ENCODE measurements around the gene INPP5F. TPM values are rescaled to one million over a fixed set of nuclear protein-coding genes. Genes with fewer than 3 reads are reported as not detected.

The INPP5F gene
- total RNA-seq, 3 donors from 2014 or later: 18.1 to 23.6 (median 21.1) TPM

DNA sequence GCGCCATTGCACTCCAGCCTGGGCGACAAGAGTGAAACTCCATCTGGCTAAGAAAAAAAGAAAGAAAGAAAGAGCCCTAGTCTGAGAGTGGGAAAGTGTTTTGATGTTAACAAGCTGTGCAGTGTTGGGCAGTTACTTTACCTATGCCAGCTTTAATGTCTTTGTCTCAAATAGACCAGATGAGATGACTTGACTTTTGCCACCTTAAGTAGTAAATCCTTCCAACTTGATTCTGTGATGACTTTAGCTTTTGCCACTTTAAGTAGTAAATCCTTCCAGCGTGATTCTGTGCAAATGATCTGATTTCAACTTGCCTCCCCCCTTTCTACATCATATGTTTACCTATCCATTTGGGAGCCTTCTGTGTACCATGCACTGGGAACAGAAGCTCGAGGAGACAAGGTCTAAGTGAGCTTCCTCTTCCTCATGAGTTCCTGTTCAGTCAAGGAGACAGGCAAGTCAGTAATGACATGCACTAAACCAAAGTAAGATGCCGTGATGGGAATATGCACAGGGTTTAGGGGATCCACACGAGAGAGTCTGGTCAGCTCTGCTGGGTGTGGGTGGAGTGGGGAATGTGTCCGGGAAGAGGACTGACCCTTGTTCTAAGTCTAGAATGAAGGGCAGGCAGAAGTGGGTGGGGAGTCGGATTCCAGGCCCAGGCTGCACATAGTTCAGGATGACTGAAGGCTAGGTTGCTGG is 17.2 kb downstream of the INPP5F start:
- Mint-ChIP-seq H3K4me3 (no peak overlapping the region), H3K27me3 (ENCODE audit: low read depth) (no peaks in the 10 kb centered on the region), H3K4me1 (ENCODE audit: low read depth) (peaks cover 29% of the 10 kb centered on the region), H3K9me3 (no peaks in the 10 kb centered on the region), H3K36me3 (ENCODE audit: insufficient read depth) (peaks cover 7% of the 10 kb centered on the region)
- DNase-seq: no peak
- ATAC-seq: no peak

DNA sequence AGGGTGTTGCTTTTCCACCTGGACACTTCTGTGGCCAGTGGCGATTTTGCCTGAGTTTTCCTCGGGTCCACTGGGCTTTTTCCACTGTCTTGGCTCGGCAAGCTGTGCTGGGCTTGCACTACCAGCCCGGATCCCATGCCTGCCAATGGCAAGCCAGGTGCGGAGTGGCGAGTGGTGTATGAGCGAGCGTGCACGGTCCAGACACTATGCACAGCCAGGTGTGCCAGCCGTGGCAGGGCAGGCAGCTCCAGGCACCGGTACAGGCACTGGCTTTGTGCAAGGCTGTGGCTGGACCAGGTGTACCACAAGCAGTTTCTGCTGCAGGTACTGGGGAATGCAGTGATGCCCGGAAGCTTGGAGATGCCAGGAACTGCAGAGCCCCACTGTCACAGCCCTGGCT is 22.1 kb downstream of the INPP5F start:
- Mint-ChIP-seq H3K36me3 (ENCODE audit: insufficient read depth) (peaks cover 11% of the 10 kb centered on the region), H3K27me3 (ENCODE audit: low read depth) (no peaks in the 10 kb centered on the region), H3K4me3 (no peak overlapping the region), H3K9me3 (no peaks in the 10 kb centered on the region), H3K4me1 (ENCODE audit: low read depth) (peaks cover 27% of the 10 kb centered on the region)
- ATAC-seq (no peak), DNase-seq (no peak)

DNA sequence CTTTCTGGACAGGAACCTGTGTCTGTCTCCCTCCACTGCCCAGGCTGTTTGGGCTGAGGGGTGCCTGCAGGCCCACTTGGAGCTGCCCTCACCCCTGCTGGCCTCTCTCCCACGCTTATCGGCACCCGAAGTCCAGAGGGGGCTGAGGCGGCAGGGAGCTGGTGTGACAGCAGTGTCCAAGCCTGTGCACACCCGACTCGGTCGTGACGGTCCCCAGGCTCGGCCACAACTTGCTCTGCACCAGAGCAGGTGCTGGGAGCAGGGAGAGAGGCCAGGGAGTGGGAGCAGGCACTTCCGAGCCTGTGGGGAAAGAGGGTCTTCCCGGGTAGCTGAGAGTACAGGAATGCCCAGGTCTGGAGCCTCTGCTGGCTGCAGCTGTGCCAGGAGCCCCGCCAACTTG is 23.0 kb downstream of the INPP5F start:
- H3K9me3 Mint-ChIP-seq: no peaks in the 10 kb centered on the region
- peaks cover 12% of the 10 kb centered on the region for H3K36me3 Mint-ChIP-seq (ENCODE audit: insufficient read depth)
- no peak for DNase-seq
- no peaks in the 10 kb centered on the region for H3K27me3 Mint-ChIP-seq (ENCODE audit: low read depth)
- ATAC-seq: no peak
- no peak overlapping the region for H3K4me3 Mint-ChIP-seq
- peaks cover 23% of the 10 kb centered on the region for H3K4me1 Mint-ChIP-seq (ENCODE audit: low read depth)

DNA sequence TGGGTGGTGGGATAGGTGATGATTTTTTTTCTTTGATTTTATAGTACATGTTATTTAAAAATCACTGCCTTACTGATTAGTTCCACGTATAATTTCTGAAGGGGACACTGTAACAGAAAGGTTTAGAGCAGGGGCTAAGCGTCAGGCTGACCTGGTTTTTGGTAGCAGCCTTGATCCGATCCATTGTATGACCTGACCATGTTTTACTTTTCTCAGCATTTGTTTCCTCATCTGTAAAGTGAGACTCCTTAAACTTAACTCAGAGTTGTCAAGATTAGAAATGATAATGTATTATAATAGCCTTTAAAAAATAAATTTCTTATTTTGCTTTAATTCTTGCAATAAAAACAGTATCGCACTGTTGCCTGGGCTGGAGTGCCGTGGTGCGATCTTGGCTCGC is 23.6 kb downstream of the INPP5F start:
- peaks cover 14% of the 10 kb centered on the region for H3K36me3 Mint-ChIP-seq (ENCODE audit: insufficient read depth)
- no peaks in the 10 kb centered on the region for H3K9me3 Mint-ChIP-seq
- ATAC-seq (no peak), DNase-seq (no peak)
- no peaks in the 10 kb centered on the region for H3K27me3 Mint-ChIP-seq (ENCODE audit: low read depth)
- H3K4me1 Mint-ChIP-seq (ENCODE audit: low read depth): peaks cover 21% of the 10 kb centered on the region
- H3K4me3 Mint-ChIP-seq: no peak overlapping the region

DNA sequence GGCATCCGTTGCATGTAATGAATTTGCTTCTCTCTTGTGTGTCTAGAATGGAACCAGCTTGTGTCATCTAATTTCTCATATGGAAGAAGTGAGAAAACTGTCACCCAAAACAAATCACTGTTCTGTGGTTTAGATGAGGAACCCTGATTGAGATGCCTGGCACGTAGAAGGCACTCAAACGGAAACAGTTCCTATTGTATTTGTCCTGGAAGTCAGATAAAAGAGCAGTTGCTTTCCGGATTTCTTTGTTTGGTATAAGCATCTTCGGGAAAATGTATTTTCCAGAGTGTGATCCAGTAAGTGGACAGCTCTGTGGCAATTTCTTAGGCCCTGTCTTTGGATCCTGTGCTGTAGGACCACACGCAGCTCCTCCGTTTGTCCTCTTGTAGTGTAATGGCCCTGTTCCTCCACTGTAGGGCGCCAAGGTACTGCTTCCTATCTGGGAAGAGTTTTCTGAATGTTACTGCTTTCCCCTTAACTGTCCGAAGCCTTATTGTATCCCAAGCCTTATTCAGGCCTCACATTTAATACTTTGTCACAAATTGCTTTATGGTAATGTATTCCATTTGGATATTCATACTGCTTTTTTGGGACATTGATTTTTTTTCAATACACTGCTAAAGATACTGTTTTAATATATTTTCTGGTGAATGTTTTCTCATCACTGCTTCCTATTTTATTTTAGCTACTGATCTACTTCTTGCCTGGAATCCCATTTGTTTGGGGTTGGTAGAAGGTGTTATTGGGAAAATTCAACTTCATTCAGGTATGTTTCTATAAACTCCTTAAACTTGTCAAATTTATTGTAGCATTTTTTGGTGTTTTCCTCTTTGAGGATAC is 24.8 kb downstream of the INPP5F start:
- H3K4me3 Mint-ChIP-seq: no peak overlapping the region
- H3K9me3 Mint-ChIP-seq: no peaks in the 10 kb centered on the region
- H3K36me3 Mint-ChIP-seq (ENCODE audit: insufficient read depth): peaks cover 12% of the 10 kb centered on the region
- H3K27me3 Mint-ChIP-seq (ENCODE audit: low read depth): no peaks in the 10 kb centered on the region
- H3K4me1 Mint-ChIP-seq (ENCODE audit: low read depth): peaks cover 12% of the 10 kb centered on the region
- DNase-seq: peak; percentile 49
- ATAC-seq: peak; percentile 84 to 89

DNA sequence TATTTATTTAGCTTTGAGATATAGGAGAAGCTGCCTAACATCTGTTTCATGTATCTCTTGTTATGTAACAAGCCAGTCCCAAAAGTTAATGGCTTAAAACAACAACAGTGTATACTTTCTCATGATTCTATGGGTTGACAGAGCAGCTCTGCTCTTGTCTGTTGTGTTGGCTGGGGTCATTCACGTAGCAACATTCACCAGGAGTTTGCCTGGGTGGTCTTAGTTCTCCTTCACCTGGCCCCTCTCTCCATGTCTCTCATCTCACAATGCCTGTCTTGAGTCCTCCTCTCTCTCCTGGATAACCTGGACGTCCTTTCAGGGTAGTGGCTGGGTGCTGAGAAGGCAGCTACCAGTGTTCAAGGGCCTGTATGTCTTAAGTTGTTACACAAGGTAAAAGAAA is 27.5 kb downstream of the INPP5F start:
- H3K4me1 Mint-ChIP-seq (ENCODE audit: low read depth): peaks cover 9% of the 10 kb centered on the region
- H3K27me3 Mint-ChIP-seq (ENCODE audit: low read depth): no peaks in the 10 kb centered on the region
- no peaks in the 10 kb centered on the region for H3K9me3 Mint-ChIP-seq
- H3K36me3 Mint-ChIP-seq (ENCODE audit: insufficient read depth): peaks cover 13% of the 10 kb centered on the region
- DNase-seq (no peak), ATAC-seq (no peak)
- no peak overlapping the region for H3K4me3 Mint-ChIP-seq

DNA sequence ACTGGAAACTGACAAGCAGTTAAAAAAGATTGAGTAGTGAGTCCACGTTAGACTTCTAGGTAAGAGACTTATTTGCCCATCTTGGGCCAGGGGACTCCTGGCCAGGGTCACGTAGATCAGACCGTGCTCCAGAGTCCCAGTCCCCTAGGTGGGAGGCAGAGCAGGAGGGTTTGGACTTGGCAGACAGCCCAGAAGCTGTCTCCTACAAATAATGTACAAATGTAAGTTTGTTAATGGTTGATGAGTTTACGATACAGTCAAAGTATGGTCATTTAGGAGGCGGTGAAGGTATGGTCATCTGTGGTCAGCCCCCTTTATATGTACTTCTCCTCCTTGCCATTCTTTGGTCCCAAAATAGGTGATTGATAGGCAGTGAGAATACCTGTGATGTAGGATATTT is 28.2 kb downstream of the INPP5F start:
- no peak for DNase-seq
- no peak for ATAC-seq
- Mint-ChIP-seq H3K27me3 (ENCODE audit: low read depth) (no peaks in the 10 kb centered on the region), H3K4me1 (ENCODE audit: low read depth) (peaks cover 9% of the 10 kb centered on the region), H3K4me3 (no peak overlapping the region), H3K36me3 (ENCODE audit: insufficient read depth) (peaks cover 14% of the 10 kb centered on the region), H3K9me3 (no peaks in the 10 kb centered on the region)

DNA sequence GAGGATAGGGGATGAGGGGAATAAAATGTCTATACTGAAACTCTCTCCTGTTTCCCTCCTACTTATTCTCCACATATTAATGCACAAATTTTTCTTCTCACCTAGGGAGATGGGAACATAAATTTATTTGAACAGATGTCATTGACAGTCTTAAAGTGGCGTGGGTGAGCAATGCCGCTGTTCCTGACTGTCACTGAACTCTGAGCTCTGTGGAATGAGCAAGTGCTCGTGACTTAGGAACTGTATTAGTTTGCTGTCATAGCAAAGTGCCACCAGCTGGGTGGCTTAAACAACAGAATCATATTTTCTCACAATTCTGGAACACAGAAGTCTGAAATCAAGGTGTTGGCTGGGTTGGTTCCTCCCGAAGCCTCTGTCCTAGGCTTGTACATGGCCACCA is 29.1 kb downstream of the INPP5F start:
- Mint-ChIP-seq H3K27me3 (ENCODE audit: low read depth) (no peaks in the 10 kb centered on the region), H3K9me3 (no peaks in the 10 kb centered on the region), H3K36me3 (ENCODE audit: insufficient read depth) (peaks cover 15% of the 10 kb centered on the region), H3K4me3 (no peak overlapping the region), H3K4me1 (ENCODE audit: low read depth) (peaks cover 9% of the 10 kb centered on the region)
- ATAC-seq (no peak), DNase-seq (no peak)

DNA sequence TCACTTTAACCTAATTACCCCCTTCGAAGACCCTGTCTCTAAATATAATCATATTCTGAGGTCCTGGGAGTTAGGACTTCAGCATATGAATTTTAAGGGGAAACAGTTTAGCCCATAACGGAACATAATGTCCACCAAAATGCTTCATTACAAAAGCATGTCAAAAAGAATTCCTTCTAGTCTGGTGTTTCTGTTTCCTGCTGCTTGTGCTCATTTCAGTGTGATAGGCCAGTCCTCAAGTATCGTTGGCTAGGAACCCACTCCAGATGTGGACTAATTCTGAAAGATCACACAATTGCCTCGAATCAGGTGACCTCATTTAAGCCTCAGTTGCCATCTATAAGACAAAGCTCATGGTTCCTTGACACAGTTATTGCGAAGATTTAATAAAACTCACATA is 29.6 kb downstream of the INPP5F start:
- DNase-seq (no peak), ATAC-seq (no peak)
- H3K27me3 Mint-ChIP-seq (ENCODE audit: low read depth): no peaks in the 10 kb centered on the region
- no peak overlapping the region for H3K4me3 Mint-ChIP-seq
- peaks cover 5% of the 10 kb centered on the region for H3K4me1 Mint-ChIP-seq (ENCODE audit: low read depth)
- H3K9me3 Mint-ChIP-seq: no peaks in the 10 kb centered on the region
- peaks cover 16% of the 10 kb centered on the region for H3K36me3 Mint-ChIP-seq (ENCODE audit: insufficient read depth)

DNA sequence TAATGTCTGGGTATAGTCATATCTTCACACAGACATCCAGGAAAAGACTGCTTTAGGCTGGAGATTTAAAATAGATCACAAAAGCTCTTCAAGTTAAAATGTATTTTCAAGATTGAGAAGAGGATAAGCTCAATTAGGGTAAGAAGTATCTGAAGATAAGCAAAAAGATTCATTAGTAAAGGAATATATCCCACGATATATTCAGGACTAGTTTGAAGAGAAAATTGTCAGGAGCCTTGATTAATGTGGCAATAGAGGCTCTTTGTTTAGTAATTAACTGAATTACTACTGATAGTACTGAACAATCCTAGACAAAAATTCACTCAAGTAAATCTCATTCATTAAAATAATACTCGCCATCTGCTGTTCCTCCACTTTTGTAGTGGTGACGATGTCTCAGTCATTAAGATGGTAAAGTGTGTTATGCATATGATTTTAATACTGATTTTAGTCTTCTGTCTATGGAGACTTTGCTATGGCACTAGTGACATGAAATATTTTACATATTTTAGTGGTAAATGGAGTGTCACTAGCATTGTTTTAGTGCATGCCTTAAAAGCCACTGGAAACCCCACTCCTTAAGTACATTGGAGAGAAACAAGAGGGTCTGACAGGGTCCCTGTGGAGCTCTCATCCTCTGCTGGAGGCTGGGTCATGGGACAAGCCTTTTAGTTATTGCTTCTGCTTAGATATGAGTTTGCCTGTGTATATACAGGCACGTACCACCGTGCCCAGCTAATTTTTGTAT is 32.8 kb downstream of the INPP5F start:
- Mint-ChIP-seq H3K36me3 (ENCODE audit: insufficient read depth) (peaks cover 15% of the 10 kb centered on the region), H3K27me3 (ENCODE audit: low read depth) (no peaks in the 10 kb centered on the region), H3K4me3 (no peak overlapping the region), H3K4me1 (ENCODE audit: low read depth) (peaks cover 4% of the 10 kb centered on the region), H3K9me3 (no peaks in the 10 kb centered on the region)
- ATAC-seq (no peak), DNase-seq (no peak)

DNA sequence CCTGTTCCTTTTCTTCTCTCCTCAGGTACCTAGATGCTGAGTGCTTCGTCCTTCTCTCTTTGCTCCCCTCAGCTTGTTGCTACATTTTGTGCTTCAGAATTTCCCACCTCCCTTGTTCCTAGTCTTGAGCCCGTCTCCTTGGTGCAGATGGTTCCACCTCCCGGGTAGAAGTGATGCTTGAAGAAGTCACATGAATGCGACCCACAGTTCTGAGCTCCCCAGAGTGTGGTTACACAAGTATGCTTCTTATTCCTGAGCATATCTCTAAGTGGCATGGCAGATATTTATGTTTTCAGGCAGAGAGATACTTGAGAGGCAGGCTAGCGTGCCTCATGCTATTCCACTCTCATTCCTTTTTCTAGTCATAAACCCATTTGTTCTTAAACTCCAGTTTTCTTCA is 34.0 kb downstream of the INPP5F start:
- peaks cover 4% of the 10 kb centered on the region for H3K4me1 Mint-ChIP-seq (ENCODE audit: low read depth)

DNA sequence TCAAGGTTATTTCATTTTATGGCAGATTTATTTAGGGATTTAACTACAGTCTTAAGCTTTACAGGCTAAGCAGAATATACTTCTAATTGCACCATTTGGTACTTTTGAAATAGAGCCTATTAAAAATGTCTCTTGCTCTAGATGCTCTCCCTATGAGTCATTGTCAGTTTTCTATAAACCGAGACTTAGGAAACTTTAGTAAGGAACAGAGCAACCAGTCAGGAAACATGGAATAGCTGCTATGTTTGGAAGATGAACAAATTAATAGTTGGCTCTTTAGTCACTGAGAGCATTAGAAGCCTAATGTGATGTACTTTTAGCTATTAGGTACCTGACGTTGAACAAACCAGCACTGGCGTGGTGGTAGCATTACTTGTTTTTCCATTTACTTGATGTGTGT is 35.3 kb downstream of the INPP5F start:
- H3K9me3 Mint-ChIP-seq: no peaks in the 10 kb centered on the region
- no peak for ATAC-seq
- H3K4me1 Mint-ChIP-seq (ENCODE audit: low read depth): peaks cover 4% of the 10 kb centered on the region

More for the DNA sequence above, 34.0 kb downstream of the INPP5F start:
- Mint-ChIP-seq H3K9me3 (no peaks in the 10 kb centered on the region), H3K27me3 (ENCODE audit: low read depth) (no peaks in the 10 kb centered on the region), H3K36me3 (ENCODE audit: insufficient read depth) (peaks cover 12% of the 10 kb centered on the region), H3K4me3 (no peak overlapping the region)
- DNase-seq: no peak
- ATAC-seq: no peak

DNA sequence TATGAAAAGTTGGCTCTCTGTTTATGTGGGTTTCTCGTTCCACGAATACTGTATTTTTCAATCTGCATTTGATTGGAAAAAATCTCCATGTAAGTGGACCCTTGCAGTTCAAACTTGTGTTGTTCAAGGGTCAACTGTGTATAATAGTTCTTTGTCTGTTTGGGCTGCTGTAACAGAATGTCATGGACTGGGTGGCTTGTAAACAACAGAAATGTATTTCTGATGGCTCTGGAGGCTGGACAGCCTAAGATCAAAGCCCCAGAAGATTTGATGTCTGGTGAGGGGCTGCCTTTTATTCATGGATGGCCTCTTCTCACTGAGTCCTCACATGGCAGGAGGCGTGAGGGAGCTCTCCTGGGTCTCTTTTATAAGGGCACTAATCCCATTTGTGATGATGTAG is 36.2 kb downstream of the INPP5F start:
- no peak for ATAC-seq
- H3K27me3 Mint-ChIP-seq (ENCODE audit: low read depth): no peaks in the 10 kb centered on the region
- peaks cover 14% of the 10 kb centered on the region for H3K36me3 Mint-ChIP-seq (ENCODE audit: insufficient read depth)
- no peak overlapping the region for H3K4me3 Mint-ChIP-seq
- no peaks in the 10 kb centered on the region for H3K9me3 Mint-ChIP-seq
- H3K4me1 Mint-ChIP-seq (ENCODE audit: low read depth): peaks cover 4% of the 10 kb centered on the region
- no peak for DNase-seq

More for the DNA sequence above, 35.3 kb downstream of the INPP5F start:
- H3K36me3 Mint-ChIP-seq (ENCODE audit: insufficient read depth): peaks cover 14% of the 10 kb centered on the region
- H3K27me3 Mint-ChIP-seq (ENCODE audit: low read depth): no peaks in the 10 kb centered on the region
- H3K4me3 Mint-ChIP-seq: no peak overlapping the region
- DNase-seq: no peak

Measured in activated T-cell treated with anti-CD3 and anti-CD28 coated beads, Interleukin-2, amount 50 U/mL, for 4 hours (primary cell).